GM12865 (cell line): Measurements from ENCODE around the gene BZW2.

Source experiments
- DNase-seq: peaks from one replicate; pipeline ENCODE4 v3.0.0; 2010; ENCODE audit warnings: low read depth
- H3K4me3 ChIP-seq: 2 replicates; pipeline ENCODE4 v1.5.1; 2011; ENCODE audit warnings: mild to moderate bottlenecking, low read depth, low read length, control low read depth
- TF ChIP-seq, protein P1 (sequence below): IDR thresholded peaks from 2 replicates; pipeline ENCODE4 v1.5.1; 2011; ENCODE audit warnings: low read length, control low read depth, low read depth, inconsistent platforms; ENCODE audit not compliant: insufficient read depth; ENCODE audit errors: missing control alignments

Gene BZW2

GRCh38 chr7:16697507-16698199, 51.7 kb downstream of the BZW2 start:
- DNase-seq: no peak
- TF ChIP-seq, protein P1, sequence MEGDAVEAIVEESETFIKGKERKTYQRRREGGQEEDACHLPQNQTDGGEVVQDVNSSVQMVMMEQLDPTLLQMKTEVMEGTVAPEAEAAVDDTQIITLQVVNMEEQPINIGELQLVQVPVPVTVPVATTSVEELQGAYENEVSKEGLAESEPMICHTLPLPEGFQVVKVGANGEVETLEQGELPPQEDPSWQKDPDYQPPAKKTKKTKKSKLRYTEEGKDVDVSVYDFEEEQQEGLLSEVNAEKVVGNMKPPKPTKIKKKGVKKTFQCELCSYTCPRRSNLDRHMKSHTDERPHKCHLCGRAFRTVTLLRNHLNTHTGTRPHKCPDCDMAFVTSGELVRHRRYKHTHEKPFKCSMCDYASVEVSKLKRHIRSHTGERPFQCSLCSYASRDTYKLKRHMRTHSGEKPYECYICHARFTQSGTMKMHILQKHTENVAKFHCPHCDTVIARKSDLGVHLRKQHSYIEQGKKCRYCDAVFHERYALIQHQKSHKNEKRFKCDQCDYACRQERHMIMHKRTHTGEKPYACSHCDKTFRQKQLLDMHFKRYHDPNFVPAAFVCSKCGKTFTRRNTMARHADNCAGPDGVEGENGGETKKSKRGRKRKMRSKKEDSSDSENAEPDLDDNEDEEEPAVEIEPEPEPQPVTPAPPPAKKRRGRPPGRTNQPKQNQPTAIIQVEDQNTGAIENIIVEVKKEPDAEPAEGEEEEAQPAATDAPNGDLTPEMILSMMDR: no peak
- no peak overlapping the region for H3K4me3 ChIP-seq

GRCh38 chr7:16698200-16698905, 52.4 kb downstream of the BZW2 start:
- TF ChIP-seq, protein P1: no peak
- no peak for DNase-seq
- H3K4me3 ChIP-seq: no peak overlapping the region

GRCh38 chr7:16702441-16702840, 56.5 kb downstream of the BZW2 start:
- DNase-seq: no peak
- H3K4me3 ChIP-seq: no peak overlapping the region
- TF ChIP-seq, protein P1: no peak

- DNase-seq: no peak
- TF ChIP-seq, protein P1: no peak
- no peak overlapping the region for H3K4me3 ChIP-seq
These were observed 62.5 kb downstream of the BZW2 start for GRCh38 chr7:16708511-16708910.

- TF ChIP-seq, protein P1: no peak
- no peak for DNase-seq
- H3K4me3 ChIP-seq: no peak overlapping the region
These were observed 63.0 kb downstream of the BZW2 start for GRCh38 chr7:16708980-16709379.

- DNase-seq: no peak
- H3K4me3 ChIP-seq: no peak overlapping the region
- TF ChIP-seq, protein P1: no peak
These were observed 64.7 kb downstream of the BZW2 start for GRCh38 chr7:16710651-16711050.
